Ishikawa (cell line): Measurements from ENCODE around the gene DGLUCY.

Experiments
- CEBPB ChIP-seq: IDR thresholded peaks from 2 replicates; pipeline ENCODE4 v1.6.1; 2012
- CREB1 ChIP-seq: IDR thresholded peaks from 2 replicates; pipeline ENCODE4 v1.6.1; 2012; ENCODE audit warnings: low read depth
- EGR1 ChIP-seq: IDR thresholded peaks from 2 replicates; pipeline ENCODE4 v1.6.1; 2012
- EP300 ChIP-seq: IDR thresholded peaks from 2 replicates; pipeline ENCODE4 v1.6.1; 2012; ENCODE audit warnings: borderline replicate concordance
- FOXM1 ChIP-seq: IDR thresholded peaks from 2 replicates; pipeline ENCODE4 v1.6.1; 2012; ENCODE audit warnings: low read depth, borderline replicate concordance
- MAX ChIP-seq: IDR thresholded peaks from 2 replicates; pipeline ENCODE4 v1.6.1; 2012
- NFIC ChIP-seq: IDR thresholded peaks from 2 replicates; pipeline ENCODE4 v1.6.1; 2012
- RAD21 ChIP-seq: IDR thresholded peaks from 2 replicates; pipeline ENCODE4 v1.6.1; 2012; ENCODE audit warnings: low read depth
- TAF1 ChIP-seq: IDR thresholded peaks from 2 replicates; pipeline ENCODE4 v1.6.1; 2012; ENCODE audit warnings: low read depth, mild to moderate bottlenecking
- TCF12 ChIP-seq: IDR thresholded peaks from 2 replicates; pipeline ENCODE4 v1.6.1; 2012; ENCODE audit warnings: low read depth
- USF1 ChIP-seq: IDR thresholded peaks from 2 replicates; pipeline ENCODE4 v1.6.1; 2012
- YY1 ChIP-seq: IDR thresholded peaks from 2 replicates; pipeline ENCODE4 v1.6.1; 2012; ENCODE audit warnings: low read depth
- ZBTB7A ChIP-seq: IDR thresholded peaks from 2 replicates; pipeline ENCODE4 v1.6.1; 2012; ENCODE audit warnings: low read depth

- TF ChIP-seq TCF12 (no peak), RAD21 (no peak), MAX (no peak), FOXM1 (no peak), YY1 (no peak), CREB1 (no peak), EGR1 (no peak), EP300 (no peak), USF1 (no peak), TAF1 (no peak), CEBPB (no peak), NFIC (no peak), ZBTB7A (no peak)
These were observed 82.0 kb downstream of the DGLUCY start for GRCh38 chr14:91195881-91196280.
